ENCODE results near the gene FAR2.

DNA sequence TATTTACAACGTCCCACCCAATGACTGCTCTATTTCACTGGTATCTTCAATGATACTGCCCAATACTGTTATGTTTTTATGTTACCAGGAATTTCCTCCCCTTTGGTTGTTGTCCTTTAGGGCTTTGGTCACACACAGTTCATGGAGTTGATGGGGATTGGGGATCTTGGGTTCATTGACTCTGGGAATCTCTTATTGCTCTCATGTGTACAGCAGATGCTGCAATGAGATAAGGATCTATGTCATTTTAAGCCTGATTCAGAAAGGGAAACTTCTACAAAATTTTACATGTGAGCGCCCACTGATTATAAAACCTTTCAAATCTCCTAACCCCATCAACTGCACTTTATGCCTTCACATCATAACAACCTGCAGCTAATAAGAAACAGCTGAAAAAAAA, 67.2 kb downstream of the FAR2 start:
- TF ChIP-seq, protein P1, sequence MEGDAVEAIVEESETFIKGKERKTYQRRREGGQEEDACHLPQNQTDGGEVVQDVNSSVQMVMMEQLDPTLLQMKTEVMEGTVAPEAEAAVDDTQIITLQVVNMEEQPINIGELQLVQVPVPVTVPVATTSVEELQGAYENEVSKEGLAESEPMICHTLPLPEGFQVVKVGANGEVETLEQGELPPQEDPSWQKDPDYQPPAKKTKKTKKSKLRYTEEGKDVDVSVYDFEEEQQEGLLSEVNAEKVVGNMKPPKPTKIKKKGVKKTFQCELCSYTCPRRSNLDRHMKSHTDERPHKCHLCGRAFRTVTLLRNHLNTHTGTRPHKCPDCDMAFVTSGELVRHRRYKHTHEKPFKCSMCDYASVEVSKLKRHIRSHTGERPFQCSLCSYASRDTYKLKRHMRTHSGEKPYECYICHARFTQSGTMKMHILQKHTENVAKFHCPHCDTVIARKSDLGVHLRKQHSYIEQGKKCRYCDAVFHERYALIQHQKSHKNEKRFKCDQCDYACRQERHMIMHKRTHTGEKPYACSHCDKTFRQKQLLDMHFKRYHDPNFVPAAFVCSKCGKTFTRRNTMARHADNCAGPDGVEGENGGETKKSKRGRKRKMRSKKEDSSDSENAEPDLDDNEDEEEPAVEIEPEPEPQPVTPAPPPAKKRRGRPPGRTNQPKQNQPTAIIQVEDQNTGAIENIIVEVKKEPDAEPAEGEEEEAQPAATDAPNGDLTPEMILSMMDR (IDR thresholded peaks at IDR 0.05) = no peak
- TF ChIP-seq POLR2A (IDR thresholded peaks at IDR 0.05) (no peak), POLR2AphosphoS5 (IDR thresholded peaks at IDR 0.05) (no peak)
